GM12878 (cell line): ENCODE data around the gene PROX2. TPM values are rescaled to one million over a fixed set of nuclear protein-coding genes. Genes with fewer than 3 reads are reported as not detected.

Source experiments
- ASH2L ChIP-seq: fragments of 300-600, 200-600 bp; sonication (generic); IDR thresholded peaks from 2 replicates; pipeline ENCODE4 v1.6.1; 2017; ENCODE audit warnings: low read depth, mild to moderate bottlenecking, borderline replicate concordance
- BCL3 ChIP-seq: IDR thresholded peaks from 2 replicates; pipeline ENCODE4 v1.6.1; 2011; ENCODE audit warnings: borderline replicate concordance, low read depth, mild to moderate bottlenecking, moderate library complexity, low read length; ENCODE audit not compliant: insufficient read depth, poor library complexity, severe bottlenecking
- CBX5 ChIP-seq: sonication (generic); IDR thresholded peaks from 2 replicates; pipeline ENCODE4 v1.6.1; 2016; ENCODE audit warnings: low read depth, moderate library complexity, mild to moderate bottlenecking, inconsistent platforms
- EP300 ChIP-seq, 2 experiments: fragments of 150-350 bp in 1 of 2; IDR thresholded peaks; 2 replicates each; pipeline ENCODE4 v1.6.1; 2011 to 2012; ENCODE audit warnings: low read depth in 2 of 2, low read length in 2 of 2, borderline replicate concordance in 1 of 2, improper control_type of control experiment in 1 of 2, inconsistent platforms in 1 of 2; ENCODE audit not compliant: control insufficient read depth in 1 of 2
- GABPA ChIP-seq: IDR thresholded peaks from 2 replicates; pipeline ENCODE4 v1.6.1; 2014; ENCODE audit warnings: antibody characterized with exemption, low read depth, mild to moderate bottlenecking, inconsistent platforms
- HCFC1 ChIP-seq: fragments of 150-350 bp; IDR thresholded peaks from 2 replicates; pipeline ENCODE4 v1.6.1; 2014; ENCODE audit warnings: low read length
- MYC ChIP-seq: IDR thresholded peaks from 2 replicates; pipeline ENCODE4 v1.6.1; 2011; ENCODE audit warnings: mild to moderate bottlenecking, low read length, moderate library complexity, inconsistent platforms; ENCODE audit not compliant: insufficient read depth, insufficient replicate concordance, insufficient read length, severe bottlenecking
- PAX5 ChIP-seq: IDR thresholded peaks from 2 replicates; pipeline ENCODE4 v1.6.1; 2011; ENCODE audit warnings: low read depth, low read length, borderline replicate concordance
- PBX3 ChIP-seq: IDR thresholded peaks from 2 replicates; pipeline ENCODE4 v1.6.1; 2011; ENCODE audit warnings: mild to moderate bottlenecking, low read depth, low read length, moderate library complexity; ENCODE audit not compliant: insufficient replicate concordance
- SMAD1 ChIP-seq: fragments of 450-650 bp; IDR thresholded peaks from 2 replicates; pipeline ENCODE4 v1.6.1; 2018; ENCODE audit warnings: mild to moderate bottlenecking, low read depth; ENCODE audit not compliant: partially characterized antibody
- TAF1 ChIP-seq: IDR thresholded peaks from 2 replicates; pipeline ENCODE4 v1.6.1; 2011; ENCODE audit warnings: mild to moderate bottlenecking, low read depth, low read length, borderline replicate concordance
- polyA plus RNA-seq, 11 experiments: library from polyadenylated mRNA; depleted of rRNA in 4 of 11; unstranded in 6 of 11; stranded (reverse) in 5 of 11; fragments of >200 nt; fragmentation: Nextera tagmentation in 4 of 11; fragmentation: Illumina TruSeq in 1 of 11; extraction: Ambion mirVana in 4 of 11; extraction: Trizol in 1 of 11; gene quantifications; 1 replicate in 1 of 11; 2 replicates in 10 of 11; pipeline versions ENCODE4 v1.2.1 to v1.2.3, GENCODE V29; 2011 to 2016; ENCODE audit warnings: inconsistent platforms in 2 of 11, missing spikeins in 2 of 11, low read depth in 1 of 11
- total RNA-seq, 4 experiments: library from RNA; depleted of rRNA in 3 of 4; stranded (reverse); fragments of >200 nt in 3 of 4; fragmentation: Illumina TruSeq in 1 of 4; extraction: Trizol in 1 of 4; gene quantifications; 2 replicates each; pipeline versions ENCODE4 v1.2.1 to v1.2.3, GENCODE V29; 2013 to 2021

The PROX2 gene
- total and polyA plus RNA-seq, 10 of the 15 experiments (the other 5 are each of a cell fraction or from before 2014, with no cell fraction given) = 0.04 to 0.42 (median 0.19) TPM

GRCh38 chr14:74861734-74862090 lies 14.2 kb downstream of the PROX2 start (continued):
- TF ChIP-seq BCL3 (no peak), PAX5 (no peak), CBX5 (no peak), PBX3 (no peak), GABPA (no peak), MYC (no peak), ASH2L (no peak), TAF1 (no peak), EP300 (IDR thresholded peaks at IDR 0.05; ENCODE audit: borderline replicate concordance in 1 of 2, control insufficient read depth in 1 of 2, low read depth in 2 of 2, low read length in 2 of 2) (no peak), SMAD1 (no peak), HCFC1 (no peak)
